SK-N-MC (cell line): Measurements from ENCODE around the gene C1QTNF6.

Experiments used
- DNase-seq: peaks from one replicate; pipeline ENCODE4 v3.0.0-alpha.2; 2011; ENCODE audit warnings: low read depth, low spot score
- H3K27ac ChIP-seq: fragments of 200-600 bp; sonication (generic); 2 replicates; pipeline ENCODE4 v1.5.1; 2016; ENCODE audit warnings: mixed run types
- H3K36me3 ChIP-seq: fragments of 200-600 bp; sonication (generic); 2 replicates; pipeline ENCODE4 v1.6.1; 2017; ENCODE audit warnings: antibody characterized with exemption, low read length, mixed read lengths; ENCODE audit not compliant: insufficient read depth
- H3K4me3 ChIP-seq: fragments of 200-600 bp; sonication (generic); 2 replicates; pipeline ENCODE4 v1.5.1; 2016
- H3K9ac ChIP-seq: fragments of 200-600 bp; sonication (generic); 2 replicates; pipeline ENCODE4 v1.8.0; 2017; ENCODE audit warnings: mixed run types, mixed read lengths; ENCODE audit not compliant: insufficient read length
- H3K9me3 ChIP-seq: fragments of 200-600 bp; sonication (generic); 2 replicates; pipeline ENCODE4 v1.6.1; 2017; ENCODE audit warnings: low read depth, mild to moderate bottlenecking, antibody characterized with exemption, low read length, moderate library complexity, mixed read lengths
- EZH2 ChIP-seq: fragments of 200-600 bp; sonication (generic); IDR thresholded peaks from one replicate; pipeline ENCODE4 v1.6.1; 2017; ENCODE audit warnings: antibody characterized with exemption
- FOXP2 ChIP-seq: optimal IDR thresholded peaks from 2 replicates; pipeline ENCODE3; 2011; ENCODE audit warnings: mild to moderate bottlenecking, moderate library complexity; ENCODE audit not compliant: insufficient read depth; ENCODE audit errors: extremely low read length, control extremely low read depth
- POLR2AphosphoS5 ChIP-seq: IDR thresholded peaks from 2 replicates; pipeline ENCODE4 v1.6.1; 2012; ENCODE audit warnings: mild to moderate bottlenecking, low read depth, low read length, borderline replicate concordance

C1QTNF6 gene

GRCh38 chr22:37163575-37164504 is 24.2 kb downstream of the C1QTNF6 start:
- no peak for DNase-seq
- H3K36me3 ChIP-seq: no peaks in the 10 kb centered on the region

DNA sequence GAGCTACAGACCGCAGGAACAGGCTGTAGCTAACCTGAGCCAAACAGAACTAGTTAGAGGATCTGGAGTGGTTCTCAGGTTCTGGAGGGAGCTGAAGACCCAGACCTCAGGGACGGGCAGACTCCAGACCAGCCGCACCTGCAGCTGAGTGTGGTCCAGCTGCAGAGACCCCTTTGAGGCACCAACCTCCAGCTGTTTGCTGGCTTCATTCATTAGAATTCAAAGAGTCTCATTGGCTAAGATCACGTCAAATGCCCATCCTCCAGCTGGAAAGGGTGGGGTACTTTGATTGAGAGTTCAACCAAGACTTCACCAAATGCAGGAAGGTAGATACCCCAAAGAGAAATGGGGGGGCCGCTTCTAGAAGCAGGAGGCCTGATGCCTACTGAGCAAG is 25.0 kb downstream of the C1QTNF6 start:
- Histone ChIP-seq H3K27ac (no peak overlapping the region), H3K9ac (no peak overlapping the region), H3K4me3 (no peak overlapping the region), H3K9me3 (no peaks in the 10 kb centered on the region), H3K36me3 (no peaks in the 10 kb centered on the region)
- no peak for TF ChIP-seq POLR2AphosphoS5
- no peak for TF ChIP-seq EZH2
- TF ChIP-seq FOXP2: no peak
- no peak for DNase-seq

More at GRCh38 chr22:37163575-37164504, 24.2 kb downstream of the C1QTNF6 start:
- Histone ChIP-seq H3K4me3 (no peak overlapping the region), H3K9me3 (no peaks in the 10 kb centered on the region), H3K9ac (no peak overlapping the region), H3K27ac (no peak overlapping the region)
- no peak for TF ChIP-seq POLR2AphosphoS5
- no peak for TF ChIP-seq EZH2
- TF ChIP-seq FOXP2: no peak

- no peak overlapping the region for H3K27ac ChIP-seq
- TF ChIP-seq EZH2: no peak
- TF ChIP-seq FOXP2: no peak
- no peak for TF ChIP-seq POLR2AphosphoS5
- H3K9ac ChIP-seq: no peak overlapping the region
- no peaks in the 10 kb centered on the region for H3K9me3 ChIP-seq
- H3K36me3 ChIP-seq: no peaks in the 10 kb centered on the region
- no peak overlapping the region for H3K4me3 ChIP-seq
- DNase-seq: no peak
These were observed 25.6 kb downstream of the C1QTNF6 start for GRCh38 chr22:37162221-37163095.

DNA sequence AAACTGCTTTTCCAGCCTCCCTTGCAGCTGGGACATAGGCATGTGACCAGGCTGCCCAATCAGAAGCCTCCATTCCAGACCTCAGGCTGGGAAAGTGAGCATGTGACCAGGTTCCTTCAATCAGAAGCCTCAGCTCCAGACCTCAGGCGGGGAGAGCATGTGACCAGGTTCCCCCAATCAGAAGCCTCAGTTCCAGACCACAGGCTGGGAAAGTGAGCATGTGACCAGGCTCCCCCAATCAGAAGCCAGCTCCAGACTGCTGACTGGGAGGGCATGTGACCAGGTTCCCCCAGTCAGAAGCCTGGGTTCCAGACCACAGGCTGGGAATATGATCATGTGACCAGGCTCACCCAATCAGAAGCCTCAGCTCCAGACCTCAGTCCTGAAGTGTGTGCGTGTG is 26.6 kb downstream of the C1QTNF6 start:
- no peaks in the 10 kb centered on the region for H3K36me3 ChIP-seq
- H3K27ac ChIP-seq: no peak overlapping the region
- no peak for DNase-seq
- no peak overlapping the region for H3K9ac ChIP-seq
- TF ChIP-seq POLR2AphosphoS5 (no peak), FOXP2 (no peak), EZH2 (no peak)
- H3K4me3 ChIP-seq: no peak overlapping the region
- H3K9me3 ChIP-seq: no peaks in the 10 kb centered on the region

DNA sequence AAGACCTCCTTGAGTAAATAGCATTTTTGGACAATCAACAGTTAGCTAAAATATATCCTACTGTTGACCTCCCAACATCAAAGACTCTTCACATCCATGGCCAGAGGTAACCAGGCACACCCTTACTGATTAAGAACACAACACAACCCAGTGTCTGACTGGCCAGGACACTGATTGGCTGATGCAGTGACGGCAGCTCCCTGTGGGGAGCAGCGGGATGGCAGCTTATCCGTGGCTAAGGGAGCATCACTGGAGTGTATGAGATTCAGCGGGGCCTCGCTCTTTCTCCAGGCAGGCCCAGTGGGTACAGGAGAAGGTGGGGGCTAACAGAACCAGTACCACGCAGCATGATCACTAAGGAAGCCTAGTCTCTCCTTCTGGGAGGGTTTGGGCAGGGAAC is 28.0 kb downstream of the C1QTNF6 start:
- Histone ChIP-seq H3K4me3 (no peak overlapping the region), H3K9me3 (no peaks in the 10 kb centered on the region), H3K9ac (no peak overlapping the region), H3K36me3 (no peaks in the 10 kb centered on the region), H3K27ac (no peak overlapping the region)
- TF ChIP-seq POLR2AphosphoS5 (no peak), EZH2 (no peak), FOXP2 (no peak)
- no peak for DNase-seq

GRCh38 chr22:37158963-37159290 is 29.1 kb downstream of the C1QTNF6 start:
- no peaks in the 10 kb centered on the region for H3K36me3 ChIP-seq
- no peak for TF ChIP-seq EZH2
- no peak for DNase-seq
- no peak overlapping the region for H3K9ac ChIP-seq
- no peaks in the 10 kb centered on the region for H3K9me3 ChIP-seq
- no peak overlapping the region for H3K27ac ChIP-seq
- H3K4me3 ChIP-seq: no peak overlapping the region

DNA sequence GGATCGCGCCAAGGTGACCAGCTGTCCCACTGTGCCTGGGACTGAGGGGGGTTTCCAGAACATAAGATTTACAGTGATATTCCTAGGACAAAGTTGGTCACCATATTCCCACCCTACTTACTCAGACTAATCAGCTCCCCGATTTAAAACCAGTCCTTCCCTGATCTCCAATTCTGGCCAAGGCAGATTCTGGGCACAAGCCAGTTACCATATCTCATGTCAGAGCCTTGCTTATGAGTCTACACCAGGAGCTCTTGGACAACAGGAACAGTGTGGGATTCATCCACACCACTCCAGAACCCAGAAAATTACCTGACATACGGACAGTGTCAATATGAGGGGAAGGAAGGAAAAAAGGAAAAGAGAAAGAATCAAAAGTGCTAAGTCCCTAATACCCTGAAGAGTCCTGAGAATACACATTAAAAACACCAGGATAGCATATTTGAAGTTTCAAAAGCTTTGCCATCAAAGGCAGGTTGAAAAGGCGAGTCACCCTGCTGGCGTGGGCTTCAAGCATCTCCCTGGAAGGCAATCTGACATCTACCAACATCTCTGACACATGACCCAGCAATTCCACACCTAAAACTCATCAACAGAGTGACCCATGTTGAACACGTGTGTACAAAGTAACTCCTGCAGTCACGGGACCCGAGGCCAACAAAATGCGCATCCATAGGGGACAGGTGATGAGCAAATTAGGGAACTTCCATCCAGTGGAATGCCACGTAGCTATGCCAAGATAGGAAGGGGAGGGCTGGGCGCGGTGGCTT is 30.3 kb downstream of the C1QTNF6 start:
- H3K9ac ChIP-seq: no peak overlapping the region
- no peak for DNase-seq
- TF ChIP-seq EZH2 (no peak), POLR2AphosphoS5 (no peak), FOXP2 (no peak)
- H3K36me3 ChIP-seq: no peaks in the 10 kb centered on the region
- no peaks in the 10 kb centered on the region for H3K9me3 ChIP-seq
- no peak overlapping the region for H3K4me3 ChIP-seq
- H3K27ac ChIP-seq: no peak overlapping the region

DNA sequence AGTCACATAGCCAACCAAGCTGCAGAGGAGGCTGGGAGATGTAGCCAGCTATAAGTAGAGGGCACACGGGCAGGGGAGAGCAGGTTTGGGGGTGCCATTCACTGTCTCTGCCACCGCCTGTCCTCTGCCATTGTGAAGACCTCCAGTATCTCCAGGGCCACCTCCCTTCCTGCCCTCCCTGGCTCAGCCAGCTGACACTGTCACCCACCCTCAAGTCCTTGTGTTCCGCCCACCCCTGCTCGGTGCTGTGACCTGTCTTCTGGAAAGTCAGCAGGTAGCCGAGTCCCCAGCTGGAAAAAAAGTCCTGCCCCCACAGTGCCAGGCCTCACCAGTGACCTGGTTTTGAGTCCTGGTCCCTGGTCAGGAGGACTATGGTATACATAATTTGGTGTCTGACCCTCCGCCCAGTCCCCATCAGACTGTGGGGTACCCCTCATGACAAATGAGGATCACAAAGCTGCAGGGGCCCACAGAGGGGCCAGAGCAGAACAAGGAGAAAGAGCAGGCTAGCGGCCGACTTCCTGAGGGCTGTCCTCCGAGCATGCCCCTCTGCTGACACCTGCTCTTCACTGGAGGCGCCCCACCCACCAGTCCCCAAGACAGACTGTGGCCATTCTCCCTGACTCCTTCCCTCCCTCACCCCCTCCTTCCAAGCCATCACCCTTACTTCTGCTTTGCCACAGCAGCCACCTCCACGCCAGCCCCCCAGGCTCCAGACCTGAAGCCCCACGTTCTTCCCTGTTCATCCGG is 31.2 kb downstream of the C1QTNF6 start:
- no peak for DNase-seq
- no peaks in the 10 kb centered on the region for H3K9me3 ChIP-seq
- TF ChIP-seq FOXP2: no peak
- no peak for TF ChIP-seq EZH2
- TF ChIP-seq POLR2AphosphoS5: no peak

More for the DNA sequence above, 31.2 kb downstream of the C1QTNF6 start:
- Histone ChIP-seq H3K9ac (no peak overlapping the region), H3K27ac (no peak overlapping the region), H3K36me3 (no peaks in the 10 kb centered on the region), H3K4me3 (no peak overlapping the region)
